Mesendoderm (in vitro differentiated cells): ENCODE data around the gene SMAD5.

Source experiments
- DNase-seq: peaks from one replicate; pipeline ENCODE4 v3.0.0; 2013
- H2AK5ac ChIP-seq: 2 replicates; pipeline ENCODE4 v1.6.1; 2013; ENCODE audit warnings: low read length, inconsistent platforms
- H2BK120ac ChIP-seq: 2 replicates; pipeline ENCODE4 v1.6.1; 2013; ENCODE audit warnings: low read depth, mild to moderate bottlenecking, low read length, moderate library complexity, mixed read lengths
- H2BK15ac ChIP-seq: replicated peaks from 2 replicates; pipeline ENCODE4 v1.6.1; 2013; ENCODE audit warnings: low read depth, mild to moderate bottlenecking, moderate library complexity
- H2BK5ac ChIP-seq: 2 replicates; pipeline ENCODE4 v1.6.1; 2013; ENCODE audit warnings: low read length, inconsistent platforms
- H3K18ac ChIP-seq: 2 replicates; pipeline ENCODE4 v1.6.1; 2013; ENCODE audit warnings: mild to moderate bottlenecking, low read length, mixed read lengths
- H3K23ac ChIP-seq: one replicate; pipeline ENCODE4 v1.6.1; 2013; ENCODE audit warnings: low read length
- H3K27ac ChIP-seq: 2 replicates; pipeline ENCODE4 v1.5.1; 2013; ENCODE audit warnings: low read depth, mild to moderate bottlenecking, inconsistent platforms, low read length, moderate library complexity
- H3K27me3 ChIP-seq: 2 replicates; pipeline ENCODE4 v1.6.1; 2013; ENCODE audit warnings: low read length, control low read depth, mild to moderate bottlenecking, inconsistent platforms; ENCODE audit not compliant: insufficient read depth, poor library complexity
- H3K36me3 ChIP-seq: 2 replicates; pipeline ENCODE4 v1.6.1; 2013; ENCODE audit warnings: low read length, inconsistent platforms; ENCODE audit not compliant: control insufficient read depth, insufficient read depth
- H3K4ac ChIP-seq: one replicate; pipeline ENCODE4 v1.6.1; 2013; ENCODE audit warnings: low read depth, mild to moderate bottlenecking, low read length, moderate library complexity
- H3K4me1 ChIP-seq: 2 replicates; pipeline ENCODE4 v1.6.1; 2013; ENCODE audit warnings: low read depth, low read length, inconsistent platforms; ENCODE audit not compliant: control insufficient read depth
- H3K4me2 ChIP-seq: 2 replicates; pipeline ENCODE4 v1.6.1; 2013; ENCODE audit warnings: low read length
- H3K4me3 ChIP-seq: 2 replicates; pipeline ENCODE4 v1.5.1; 2013; ENCODE audit warnings: mild to moderate bottlenecking, low read length
- H3K56ac ChIP-seq: one replicate; pipeline ENCODE4 v1.6.1; 2013; ENCODE audit warnings: low read length
- H3K79me1 ChIP-seq: 2 replicates; pipeline ENCODE4 v1.6.1; 2013; ENCODE audit warnings: low read length, inconsistent platforms
- H3K79me2 ChIP-seq: 2 replicates; pipeline ENCODE4 v1.6.1; 2013; ENCODE audit warnings: mild to moderate bottlenecking, low read length; ENCODE audit not compliant: control insufficient read depth, insufficient read depth
- H3K9ac ChIP-seq: 2 replicates; pipeline ENCODE4 v1.6.1; 2013; ENCODE audit warnings: low read length, inconsistent platforms
- H4K5ac ChIP-seq: one replicate; pipeline ENCODE4 v1.6.1; 2013; ENCODE audit warnings: low read length
- H4K8ac ChIP-seq: one replicate; pipeline ENCODE4 v1.6.1; 2013; ENCODE audit warnings: low read depth, mild to moderate bottlenecking, control low read depth, low read length, moderate library complexity
- WGBS: extraction: QIAGEN DNeasy Blood & Tissue Kit; methylation state at CpG from one replicate; pipeline ENCODE4 v1.1.7; 2013; ENCODE audit warnings: low lambda C conversion rate, missing lambda C conversion rate; ENCODE audit not compliant: insufficient coverage; ENCODE audit errors: extremely low coverage; 5-methylcytosine and 5-hydroxymethylcytosine counted together

The SMAD5 gene

GRCh38 chr5:136191304-136192014 lies 58.8 kb downstream of the SMAD5 start:
- H4K5ac ChIP-seq = no peak overlapping the region
- H2BK120ac ChIP-seq = no peak overlapping the region
- H3K79me2 ChIP-seq = no peaks in the 10 kb centered on the region
- no CpG with 5 or more reads among the region's 44 CpGs for WGBS
- peak overlapping the region; percentile 77 for H3K56ac ChIP-seq
- H3K4me3 ChIP-seq = peak overlapping the region; percentile 19
- H3K36me3 ChIP-seq = no peaks in the 10 kb centered on the region
- H3K9ac ChIP-seq = peak overlapping the region; percentile 69
- peaks cover 3% of the 10 kb centered on the region for H3K4me1 ChIP-seq
- H3K79me1 ChIP-seq = no peaks in the 10 kb centered on the region
- no peak overlapping the region for H4K8ac ChIP-seq
- H3K27ac ChIP-seq = no peak overlapping the region
- no peak overlapping the region for H3K23ac ChIP-seq
- H3K4me2 ChIP-seq = peak overlapping the region; percentile 79
- peaks cover 8% of the 10 kb centered on the region for H3K27me3 ChIP-seq
- no peak overlapping the region for H2BK5ac ChIP-seq
- peak overlapping the region; percentile 3 for H3K18ac ChIP-seq
- H3K4ac ChIP-seq = no peak overlapping the region
- no peak overlapping the region for H2AK5ac ChIP-seq
- no peak overlapping the region for H2BK15ac ChIP-seq
- DNase-seq = peak; percentile 75

GRCh38 chr5:136192015-136192525 lies 59.4 kb downstream of the SMAD5 start:
- peak; percentile 35 for DNase-seq
- Histone ChIP-seq H2AK5ac (no peak overlapping the region), H4K8ac (no peak overlapping the region), H3K4ac (no peak overlapping the region), H2BK5ac (no peak overlapping the region), H2BK15ac (no peak overlapping the region), H3K18ac (no peak overlapping the region), H3K79me2 (no peaks in the 10 kb centered on the region), H3K27me3 (peaks cover 8% of the 10 kb centered on the region), H3K56ac (peak overlapping the region; percentile 77), H3K79me1 (no peaks in the 10 kb centered on the region), H3K23ac (no peak overlapping the region), H3K4me1 (peaks cover 3% of the 10 kb centered on the region), H3K4me2 (peak overlapping the region; percentile 79), H3K27ac (no peak overlapping the region), H3K36me3 (no peaks in the 10 kb centered on the region), H3K4me3 (peak overlapping the region; percentile 19), H4K5ac (no peak overlapping the region), H3K9ac (peak overlapping the region; percentile 69), H2BK120ac (no peak overlapping the region)
- WGBS = no CpG with 5 or more reads among the region's 56 CpGs

GRCh38 chr5:136192526-136193321 lies 60.1 kb downstream of the SMAD5 start, which contains the start of gene SMIM32:
TSS of gene SMIM32 (minus strand) at chr5:136193162. CDS start at chr5:136192524, 638 bp downstream.
- no peaks in the 10 kb centered on the region for H3K79me1 ChIP-seq
- H3K4me1 ChIP-seq = peaks cover 3% of the 10 kb centered on the region
- no peaks in the 10 kb centered on the region for H3K79me2 ChIP-seq
- H2BK15ac ChIP-seq = no peak within 1 kb of the TSS
- peak within 1 kb of the TSS; percentile 33 for H3K4me3 ChIP-seq
- no peak within 1 kb of the TSS for H3K18ac ChIP-seq
- no peaks in the 10 kb centered on the region for H3K36me3 ChIP-seq
- H4K8ac ChIP-seq = no peak within 1 kb of the TSS
- peak within 1 kb of the TSS; percentile 57 for H3K23ac ChIP-seq
- no peak within 1 kb of the TSS for H3K27ac ChIP-seq
- DNase-seq = peak; percentile 77
- no peak within 1 kb of the TSS for H2BK120ac ChIP-seq
- H3K27me3 ChIP-seq = peaks cover 8% of the 10 kb centered on the region
- H3K4ac ChIP-seq = no peak within 1 kb of the TSS
- H3K56ac ChIP-seq = peak within 1 kb of the TSS; percentile 77
- no CpG with 5 or more reads among the region's 81 CpGs for WGBS
- H2BK5ac ChIP-seq = no peak within 1 kb of the TSS
- no peak within 1 kb of the TSS for H4K5ac ChIP-seq
- no peak within 1 kb of the TSS for H2AK5ac ChIP-seq
- peak within 1 kb of the TSS; percentile 69 for H3K9ac ChIP-seq
- H3K4me2 ChIP-seq = peak within 1 kb of the TSS; percentile 79

- no peak overlapping the region for H3K4me3 ChIP-seq
- no peaks in the 10 kb centered on the region for H3K36me3 ChIP-seq
These were observed 60.8 kb downstream of the SMAD5 start for GRCh38 chr5:136193322-136193935.

GRCh38 chr5:136194576-136194975 lies 61.9 kb downstream of the SMAD5 start:
- Histone ChIP-seq H2BK120ac (no peak overlapping the region), H3K18ac (no peak overlapping the region), H3K9ac (no peak overlapping the region), H3K4me2 (no peak overlapping the region), H4K5ac (no peak overlapping the region), H2BK5ac (no peak overlapping the region), H3K56ac (no peak overlapping the region), H4K8ac (no peak overlapping the region), H3K23ac (no peak overlapping the region), H3K4me3 (no peak overlapping the region), H3K79me1 (no peaks in the 10 kb centered on the region), H3K27ac (no peak overlapping the region), H3K27me3 (peaks cover 8% of the 10 kb centered on the region), H3K36me3 (no peaks in the 10 kb centered on the region), H2BK15ac (no peak overlapping the region), H3K4ac (no peak overlapping the region), H2AK5ac (no peak overlapping the region), H3K79me2 (no peaks in the 10 kb centered on the region), H3K4me1 (peaks cover 3% of the 10 kb centered on the region)
- no CpG with 5 or more reads among the region's 3 CpGs for WGBS
- DNase-seq = no peak

More at GRCh38 chr5:136193322-136193935, 60.8 kb downstream of the SMAD5 start:
- Histone ChIP-seq H2BK5ac (no peak overlapping the region), H2AK5ac (no peak overlapping the region), H3K56ac (no peak overlapping the region), H3K4me2 (peak overlapping the region; percentile 30), H3K4ac (no peak overlapping the region), H2BK15ac (no peak overlapping the region), H3K79me2 (no peaks in the 10 kb centered on the region), H4K8ac (no peak overlapping the region), H3K79me1 (no peaks in the 10 kb centered on the region), H3K18ac (no peak overlapping the region), H3K23ac (peak overlapping the region; percentile 57), H3K27ac (no peak overlapping the region), H3K9ac (peak overlapping the region; percentile 28), H3K27me3 (peaks cover 8% of the 10 kb centered on the region), H3K4me1 (peaks cover 3% of the 10 kb centered on the region), H2BK120ac (no peak overlapping the region), H4K5ac (no peak overlapping the region)
- WGBS = no CpG with 5 or more reads among the region's 18 CpGs
- DNase-seq = no peak
